HCT116 (cell line): ENCODE measurements around the gene POMT1.

Experiments used
- POLR2A ChIP-seq: IDR thresholded peaks from 2 replicates; pipeline ENCODE4 v1.7.0; 2011; ENCODE audit warnings: borderline replicate concordance; ENCODE audit not compliant: insufficient read depth, insufficient read length; ENCODE audit errors: extremely low read depth
- RAD21 ChIP-seq: IDR thresholded peaks from 2 replicates; pipeline ENCODE4 v1.6.1; 2012; ENCODE audit warnings: low read depth, mild to moderate bottlenecking
- TF ChIP-seq, protein P1 (sequence below): IDR thresholded peaks from 2 replicates; pipeline ENCODE4 v1.6.1; 2012
- TF ChIP-seq, protein P2 (sequence below), 3 experiments: fragments of 200-600 bp in 1 of 3; sonication (generic) in 1 of 3; IDR thresholded peaks in 2 of 3; conservative IDR thresholded peaks in 1 of 3; 2 replicates each; pipeline ENCODE4 v1.5.1; 2012 to 2017; ENCODE audit warnings: low read depth in 2 of 3, low read length in 2 of 3, antibody characterized with exemption in 1 of 3, borderline replicate concordance in 1 of 3, control low read depth in 1 of 3, mild to moderate bottlenecking in 1 of 3, mixed read lengths in 1 of 3, mixed run types in 1 of 3, moderate library complexity in 1 of 3; ENCODE audit not compliant: insufficient read depth in 1 of 3

DNA sequence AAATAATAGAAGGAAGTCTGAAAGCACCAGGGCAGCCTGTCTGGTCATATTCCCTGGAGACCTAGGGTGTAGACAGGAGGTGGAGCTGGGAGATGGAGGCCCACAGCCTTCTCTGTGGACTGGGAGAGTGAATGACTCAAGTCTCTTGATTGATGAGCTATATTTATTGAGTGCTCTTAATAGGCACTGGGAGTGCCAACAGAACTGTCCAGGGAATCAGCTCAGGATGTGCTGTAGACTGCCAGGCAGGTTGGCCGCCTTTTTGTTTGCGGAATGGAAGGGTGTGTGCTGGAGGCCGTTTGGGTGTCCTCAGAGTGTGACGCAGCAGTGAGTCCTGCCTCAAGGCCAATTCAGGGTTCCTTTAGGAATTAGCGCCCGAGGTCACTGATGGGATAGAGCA lies 33.4 kb upstream of the POMT1 start:
- no peak for TF ChIP-seq POLR2A
- TF ChIP-seq, protein P1, sequence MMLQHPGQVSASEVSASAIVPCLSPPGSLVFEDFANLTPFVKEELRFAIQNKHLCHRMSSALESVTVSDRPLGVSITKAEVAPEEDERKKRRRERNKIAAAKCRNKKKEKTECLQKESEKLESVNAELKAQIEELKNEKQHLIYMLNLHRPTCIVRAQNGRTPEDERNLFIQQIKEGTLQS, result no peak
- TF ChIP-seq, protein P2, sequence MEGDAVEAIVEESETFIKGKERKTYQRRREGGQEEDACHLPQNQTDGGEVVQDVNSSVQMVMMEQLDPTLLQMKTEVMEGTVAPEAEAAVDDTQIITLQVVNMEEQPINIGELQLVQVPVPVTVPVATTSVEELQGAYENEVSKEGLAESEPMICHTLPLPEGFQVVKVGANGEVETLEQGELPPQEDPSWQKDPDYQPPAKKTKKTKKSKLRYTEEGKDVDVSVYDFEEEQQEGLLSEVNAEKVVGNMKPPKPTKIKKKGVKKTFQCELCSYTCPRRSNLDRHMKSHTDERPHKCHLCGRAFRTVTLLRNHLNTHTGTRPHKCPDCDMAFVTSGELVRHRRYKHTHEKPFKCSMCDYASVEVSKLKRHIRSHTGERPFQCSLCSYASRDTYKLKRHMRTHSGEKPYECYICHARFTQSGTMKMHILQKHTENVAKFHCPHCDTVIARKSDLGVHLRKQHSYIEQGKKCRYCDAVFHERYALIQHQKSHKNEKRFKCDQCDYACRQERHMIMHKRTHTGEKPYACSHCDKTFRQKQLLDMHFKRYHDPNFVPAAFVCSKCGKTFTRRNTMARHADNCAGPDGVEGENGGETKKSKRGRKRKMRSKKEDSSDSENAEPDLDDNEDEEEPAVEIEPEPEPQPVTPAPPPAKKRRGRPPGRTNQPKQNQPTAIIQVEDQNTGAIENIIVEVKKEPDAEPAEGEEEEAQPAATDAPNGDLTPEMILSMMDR (IDR thresholded peaks at IDR 0.05 in 2 of 3, conservative IDR thresholded peaks at IDR 0.05 in 1 of 3; ENCODE audit: borderline replicate concordance in 1 of 3, insufficient read depth in 1 of 3, low read depth in 2 of 3, low read length in 2 of 3), result no peak
- TF ChIP-seq RAD21, result no peak
